HL-60/S4 treated with phorbol 12-myristate 13-acetate at 8.2 ng/mL for 4 days and 3 days (cell line): ENCODE measurements around the gene GUCA2B.

ENCODE experiments used
- in situ Hi-C: fragments of 300-500 bp; cut with MboI; formaldehyde crosslinking; loops from 2 replicates; pipeline ENCODE4 v1.15.0; 2022; ENCODE audit warnings: low sequenced_read_pairs

Gene GUCA2B

GRCh38 chr1:42183210-42183956, 30.2 kb downstream of the GUCA2B start:
- in situ Hi-C loops, result no loop called here

GRCh38 chr1:42183957-42184268, 30.7 kb downstream of the GUCA2B start:
- in situ Hi-C loops, result no loop called here

GRCh38 chr1:42184616-42185015, 31.4 kb downstream of the GUCA2B start:
- in situ Hi-C loops, result no loop called here

DNA sequence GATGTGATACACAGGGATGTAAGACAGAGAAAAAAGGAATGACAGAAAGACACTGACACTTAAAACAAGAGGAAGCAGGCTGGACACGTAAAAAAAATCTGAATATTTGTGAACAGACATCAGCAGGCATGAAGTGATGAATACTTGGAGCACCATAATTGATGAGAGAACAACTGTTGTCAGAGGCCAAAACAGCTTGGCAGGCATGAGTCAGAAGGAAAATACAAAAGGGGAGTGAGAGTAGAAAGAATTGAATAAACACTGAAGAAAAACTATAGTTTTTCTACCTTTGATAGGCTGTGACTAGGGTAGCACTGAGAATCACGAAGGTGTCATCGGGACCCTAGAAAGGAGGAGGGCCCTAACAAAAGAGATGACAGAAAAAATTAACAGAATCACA, 32.9 kb downstream of the GUCA2B start:
- in situ Hi-C loops, result no loop called here

- in situ Hi-C loops, result no loop called here
These were observed 37.0 kb downstream of the GUCA2B start for GRCh38 chr1:42189931-42190853.

- in situ Hi-C loops, result no loop called here
These were observed 38.1 kb downstream of the GUCA2B start for GRCh38 chr1:42191319-42191718.

GRCh38 chr1:42192106-42192505, 38.9 kb downstream of the GUCA2B start:
- in situ Hi-C loops, result no loop called here

- in situ Hi-C loops, result no loop called here
These were observed 42.6 kb downstream of the GUCA2B start for GRCh38 chr1:42195841-42196240.

DNA sequence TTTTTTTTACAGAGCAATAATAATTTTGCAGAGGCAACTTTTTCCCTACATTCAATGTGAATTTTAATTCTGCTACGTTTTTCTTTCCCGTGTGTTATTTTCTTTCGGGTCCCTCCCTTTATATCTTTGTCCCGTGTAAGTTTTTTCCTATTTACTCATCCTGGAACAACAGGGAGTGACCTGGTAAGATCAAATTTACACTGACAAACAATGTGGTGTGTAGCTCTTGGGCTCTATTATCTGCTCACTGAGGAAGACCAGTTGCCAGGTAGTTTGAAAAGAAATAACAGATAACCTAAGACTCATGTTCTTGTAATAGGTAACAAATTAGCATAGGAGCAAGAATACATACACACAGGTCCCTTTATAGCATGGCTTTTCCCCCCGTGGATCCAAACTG, 45.0 kb downstream of the GUCA2B start:
- in situ Hi-C loops, result no loop called here

GRCh38 chr1:42201986-42202385, 48.8 kb downstream of the GUCA2B start:
- in situ Hi-C loops, result no loop called here
